H1 (cell line): ENCODE measurements around the gene BABAM2. TPM values are rescaled to one million over a fixed set of nuclear protein-coding genes. Genes with fewer than 3 reads are reported as not detected.

Experiments used
- CTCF ChIA-PET: fragments of 300-600 bp; sonication (Branson Sonifier 250); formaldehyde crosslinking; loops from one replicate; lab custom pipeline; 2021; ENCODE audit not compliant: partially characterized antibody; lab: Charles Lee
- POLR2A ChIA-PET: fragments of 300-600 bp; sonication (Branson Sonifier 250); formaldehyde crosslinking; loops from one replicate; lab custom pipeline; 2021; ENCODE audit warnings: inconsistent platforms; ENCODE audit not compliant: partially characterized antibody; lab: Charles Lee
- DNase-seq, 2 experiments: peaks; one replicate each; pipeline versions ENCODE4 v3.0.0 to v3.0.0-alpha.2; 2010 to 2022; ENCODE audit warnings: low spot score in 2 of 2, low read depth in 1 of 2, mixed read lengths in 1 of 2
- FAIRE-seq: peaks from 2 replicates; lab custom pipeline; 2011; peaks lifted over from hg19 to GRCh38; lab: Jason Lieb, UNC
- H2AFZ ChIP-seq: 2 replicates; pipeline ENCODE4 v1.8.1; 2012; ENCODE audit warnings: low read length, inconsistent platforms
- H2AK5ac ChIP-seq: 2 replicates; pipeline ENCODE4 v1.6.1; 2013; ENCODE audit warnings: low read depth, low read length
- H2BK120ac ChIP-seq: replicated peaks from 2 replicates; pipeline ENCODE3; 2013; ENCODE audit warnings: low read depth, low read length, inconsistent platforms
- H2BK12ac ChIP-seq: 2 replicates; pipeline ENCODE4 v1.6.1; 2013; ENCODE audit warnings: low read depth, low read length
- H2BK15ac ChIP-seq: 2 replicates; pipeline ENCODE4 v1.6.1; 2013; ENCODE audit warnings: low read length
- H2BK20ac ChIP-seq: 2 replicates; pipeline ENCODE4 v1.6.1; 2013; ENCODE audit warnings: low read length
- H2BK5ac ChIP-seq: 2 replicates; pipeline ENCODE4 v1.6.1; 2013; ENCODE audit warnings: low read depth, low read length
- H3K14ac ChIP-seq: 2 replicates; pipeline ENCODE4 v1.6.1; 2013; ENCODE audit warnings: inconsistent platforms; ENCODE audit not compliant: insufficient read length
- H3K18ac ChIP-seq: 2 replicates; pipeline ENCODE4 v1.6.1; 2013; ENCODE audit warnings: low read length; ENCODE audit errors: extremely low read depth
- H3K23ac ChIP-seq: 2 replicates; pipeline ENCODE4 v1.6.1; 2013; ENCODE audit warnings: inconsistent platforms; ENCODE audit not compliant: insufficient read length
- H3K23me2 ChIP-seq: 2 replicates; pipeline ENCODE4 v1.6.1; 2013; ENCODE audit warnings: low read depth, low read length
- H3K27ac ChIP-seq: 2 replicates; pipeline ENCODE4 v1.6.1; 2011; ENCODE audit warnings: low read depth, low read length, inconsistent platforms
- H3K27me3 ChIP-seq, 4 experiments: replicated peaks in 1 of 4; 1 replicate in 1 of 4; 2 replicates in 3 of 4; pipeline versions ENCODE4 v1.6.1 to v1.8.1; 2011 to 2013; ENCODE audit warnings: low read length in 3 of 4, mild to moderate bottlenecking in 3 of 4, inconsistent platforms in 2 of 4, mixed read lengths in 2 of 4, moderate library complexity in 1 of 4; ENCODE audit not compliant: control insufficient read depth in 3 of 4, insufficient read depth in 3 of 4; ENCODE audit errors: extremely low read depth in 1 of 4
- H3K36me3 ChIP-seq, 4 experiments: 2 replicates each; pipeline versions ENCODE4 v1.6.1 to v1.8.1; 2011 to 2013; ENCODE audit warnings: mild to moderate bottlenecking in 4 of 4, low read length in 3 of 4, moderate library complexity in 2 of 4, control low read depth in 1 of 4, inconsistent platforms in 1 of 4; ENCODE audit not compliant: insufficient read depth in 4 of 4, control insufficient read depth in 2 of 4
- H3K4ac ChIP-seq: replicated peaks from 2 replicates; pipeline ENCODE3; 2013; ENCODE audit warnings: low read length, low read depth, mixed read lengths, inconsistent platforms; ENCODE audit not compliant: insufficient read length
- H3K4me1 ChIP-seq, 4 experiments: replicated peaks in 1 of 4; 1 replicate in 1 of 4; 2 replicates in 3 of 4; pipeline versions ENCODE4 v1.6.1 to v1.8.1; 2011 to 2013; ENCODE audit warnings: low read length in 3 of 4, inconsistent platforms in 2 of 4, mixed read lengths in 1 of 4; ENCODE audit not compliant: insufficient read depth in 4 of 4, control insufficient read depth in 3 of 4
- H3K4me2 ChIP-seq, 2 experiments: 2 replicates each; pipeline versions ENCODE4 v1.6.1 to v1.8.1; 2011 to 2013; ENCODE audit warnings: low read depth in 2 of 2, low read length in 2 of 2, control low read depth in 1 of 2, inconsistent platforms in 1 of 2, mild to moderate bottlenecking in 1 of 2; ENCODE audit not compliant: insufficient read depth in 1 of 2
- H3K4me3 ChIP-seq, 4 experiments: fragments of 200-600, 300-600 bp in 1 of 4; sonication (generic), shearing (Covaris generic), sonication (Bioruptor Twin) in 1 of 4; 2 replicates each; pipeline versions ENCODE4 v1.5.1 to v1.8.1; 2011 to 2016; ENCODE audit warnings: low read length in 4 of 4, low read depth in 3 of 4, control low read depth in 2 of 4, inconsistent platforms in 2 of 4, mild to moderate bottlenecking in 2 of 4, mixed read lengths in 1 of 4, moderate library complexity in 1 of 4; ENCODE audit not compliant: insufficient read depth in 2 of 4; ENCODE audit errors: extremely low read depth in 1 of 4
- H3K56ac ChIP-seq: replicated peaks from 2 replicates; pipeline ENCODE3; 2013; ENCODE audit warnings: low read depth, mild to moderate bottlenecking, mixed read lengths, low read length, inconsistent platforms; ENCODE audit not compliant: insufficient read length
- H3K79me1 ChIP-seq: 2 replicates; pipeline ENCODE4 v1.6.1; 2013; ENCODE audit warnings: low read depth, low read length, control low read depth
- H3K79me2 ChIP-seq, 2 experiments: 2 replicates each; pipeline versions ENCODE4 v1.6.1 to v1.8.1; 2012 to 2013; ENCODE audit warnings: low read length in 2 of 2, mild to moderate bottlenecking in 2 of 2, inconsistent platforms in 1 of 2; ENCODE audit not compliant: insufficient read depth in 2 of 2, control insufficient read depth in 1 of 2
- H3K9ac ChIP-seq, 4 experiments: replicated peaks in 1 of 4; 1 replicate in 1 of 4; 2 replicates in 3 of 4; pipeline versions ENCODE4 v1.6.1 to v1.8.1; 2011 to 2013; ENCODE audit warnings: low read depth in 3 of 4, low read length in 3 of 4, control low read depth in 2 of 4, mild to moderate bottlenecking in 2 of 4, moderate library complexity in 2 of 4, inconsistent platforms in 1 of 4; ENCODE audit errors: extremely low read depth in 1 of 4
- H3K9me3 ChIP-seq, 2 experiments: 2 replicates each; pipeline versions ENCODE4 v1.6.1 to v1.8.1; 2012 to 2013; ENCODE audit warnings: mild to moderate bottlenecking in 2 of 2, moderate library complexity in 2 of 2, control low read depth in 1 of 2, inconsistent platforms in 1 of 2, low read depth in 1 of 2, low read length in 1 of 2, mixed read lengths in 1 of 2; ENCODE audit not compliant: insufficient read depth in 2 of 2
- H4K20me1 ChIP-seq, 2 experiments: replicated peaks in 1 of 2; 2 replicates each; pipeline versions ENCODE3 to v1.8.1; 2011 to 2013; ENCODE audit warnings: inconsistent platforms in 2 of 2, low read length in 2 of 2, mild to moderate bottlenecking in 1 of 2; ENCODE audit not compliant: insufficient read depth in 2 of 2, control insufficient read depth in 1 of 2
- H4K5ac ChIP-seq: 2 replicates; pipeline ENCODE4 v1.6.1; 2013; ENCODE audit warnings: low read length, low read depth, mixed read lengths, inconsistent platforms; ENCODE audit not compliant: insufficient read length
- H4K8ac ChIP-seq: 2 replicates; pipeline ENCODE4 v1.8.0; 2013; ENCODE audit warnings: mild to moderate bottlenecking, moderate library complexity, low read length, inconsistent platforms; ENCODE audit not compliant: insufficient read depth; ENCODE audit errors: extremely low read depth
- H4K91ac ChIP-seq: replicated peaks from 2 replicates; pipeline ENCODE3; 2013; ENCODE audit warnings: low read length, mixed read lengths, inconsistent platforms; ENCODE audit not compliant: insufficient read length
- BACH1 ChIP-seq: IDR thresholded peaks from 2 replicates; pipeline ENCODE4 v1.6.1; 2012; ENCODE audit warnings: low read length, improper control_type of control experiment
- BCL11A ChIP-seq, 2 experiments: IDR thresholded peaks; one replicate each; pipeline ENCODE4 v1.6.1; 2011; ENCODE audit warnings: low read depth in 2 of 2, low read length in 2 of 2, mild to moderate bottlenecking in 2 of 2
- BRCA1 ChIP-seq: IDR thresholded peaks from 2 replicates; pipeline ENCODE4 v1.6.1; 2012; ENCODE audit warnings: low read depth, low read length, improper control_type of control experiment
- GABPA ChIP-seq: IDR thresholded peaks from 2 replicates; pipeline ENCODE4 v1.6.1; 2011; ENCODE audit warnings: mild to moderate bottlenecking, low read length, moderate library complexity, borderline replicate concordance; ENCODE audit not compliant: insufficient read depth
- HDAC2 ChIP-seq, 2 experiments: fragments of 300-600 bp in 1 of 2; sonication (generic) in 1 of 2; IDR thresholded peaks; 2 replicates each; pipeline ENCODE4 v1.6.1; 2011 to 2012; ENCODE audit warnings: low read depth in 2 of 2, low read length in 2 of 2, mild to moderate bottlenecking in 2 of 2, moderate library complexity in 2 of 2, borderline replicate concordance in 1 of 2, inconsistent platforms in 1 of 2
- HDAC6 ChIP-seq: IDR thresholded peaks from one replicate; pipeline ENCODE4 v1.7.1; 2012; ENCODE audit warnings: low read depth, mild to moderate bottlenecking, inconsistent platforms, low read length, moderate library complexity
- RXRA ChIP-seq: IDR thresholded peaks from 2 replicates; pipeline ENCODE4 v1.6.1; 2011; ENCODE audit warnings: low read depth, mild to moderate bottlenecking, low read length, moderate library complexity; ENCODE audit not compliant: insufficient read depth
- SIN3A ChIP-seq, 2 experiments: IDR thresholded peaks in 1 of 2; conservative IDR thresholded peaks in 1 of 2; 2 replicates each; pipeline ENCODE4 v1.6.1; 2011 to 2012; ENCODE audit warnings: low read length in 2 of 2, improper control_type of control experiment in 1 of 2, low read depth in 1 of 2, mild to moderate bottlenecking in 1 of 2
- SP2 ChIP-seq: IDR thresholded peaks from 2 replicates; pipeline ENCODE4 v1.6.1; 2012; ENCODE audit warnings: mild to moderate bottlenecking, low read length, inconsistent platforms
- TEAD4 ChIP-seq: IDR thresholded peaks from 2 replicates; pipeline ENCODE4 v1.6.1; 2012; ENCODE audit warnings: low read depth, low read length, inconsistent platforms, mixed read lengths
- WGBS, 2 experiments: shearing (Covaris generic) in 1 of 2; methylation state at CpG; one replicate each; pipeline versions ENCODE4 v1.1.6 to v1.1.7; 2013 to 2015; ENCODE audit warnings: low lambda C conversion rate in 2 of 2, mixed read lengths in 2 of 2, inconsistent platforms in 1 of 2, low coverage in 1 of 2, missing lambda C conversion rate in 1 of 2; ENCODE audit not compliant: insufficient replicate concordance in 2 of 2, insufficient coverage in 1 of 2, insufficient read length in 1 of 2; ENCODE audit errors: extremely low coverage in 1 of 2, missing lambda C conversion rate in 1 of 2; 5-methylcytosine and 5-hydroxymethylcytosine counted together
- polyA plus RNA-seq, 7 experiments: library from polyadenylated mRNA; depleted of rRNA in 3 of 7; stranded (reverse) in 5 of 7; unstranded in 2 of 7; fragments of >200 nt in 5 of 7; fragments of 200-250 nt in 2 of 7; gene quantifications; 1 replicate in 5 of 7; 2 replicates in 1 of 7; 4 replicates in 1 of 7; pipeline versions ENCODE4 v1.2.1 to v1.2.3, GENCODE V29; 2011 to 2013; ENCODE audit warnings: missing spikeins in 2 of 7, mixed read lengths in 2 of 7
- total RNA-seq: library from RNA; stranded (reverse); fragmentation: NEBNext Ultra II Directional; extraction: Animal tissue kit (Norgen Biotek cat#: 25700); gene quantifications from 2 replicates; pipeline ENCODE4 v1.2.1, GENCODE V29; 2021
- TF ChIP-seq, protein P1 (sequence below): IDR thresholded peaks from 2 replicates; pipeline ENCODE4 v1.6.1; 2011; ENCODE audit warnings: low read depth, mild to moderate bottlenecking, low read length; ENCODE audit not compliant: insufficient read depth

Gene BABAM2
- total and polyA plus RNA-seq, 2 of the 8 experiments (the other 6 are each of a cell fraction or from before 2014, with no cell fraction given), result 15.8 to 20.9 TPM

DNA sequence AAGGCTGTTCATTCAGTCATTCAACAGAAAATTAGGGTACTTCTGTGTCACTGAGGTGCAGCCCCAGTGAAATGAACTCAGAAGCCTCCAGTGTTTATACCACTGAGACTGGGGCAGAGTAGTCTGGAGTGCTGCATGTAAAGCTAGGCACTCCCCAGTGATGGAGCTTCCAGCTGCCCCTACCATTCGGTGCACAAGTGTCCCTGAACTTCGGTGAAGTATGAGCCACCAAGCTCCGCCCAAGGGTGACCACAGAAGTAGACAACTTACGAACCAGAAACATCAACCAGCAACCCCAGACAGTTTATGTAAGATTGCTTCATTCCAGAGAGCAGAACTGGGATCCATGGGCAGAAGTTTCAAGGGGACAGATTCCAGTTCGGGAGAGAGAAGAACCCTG lies 431.5 kb downstream of the BABAM2 start:
- CTCF ChIA-PET, result interaction anchor here (1.1 kb wide), 1 partner anchor 71 kb away, joined by 3 read pairs; no protein-coding TSS in a partner anchor
- Histone ChIP-seq H4K8ac (peak overlapping the region; percentile 31; the same call in 1 of the 2 replicates), H3K9ac (peak overlapping the region in 1 of 4 experiments; percentile 12; a peak in 2 of 7 replicates), H3K79me1 (no peaks in the 10 kb centered on the region), H2BK15ac (0 out of 2 replicates have a peak overlapping the region, but pooled peaks have one; percentile 40), H3K79me2 (no peaks in the 10 kb centered on the region), H2BK120ac (peak overlapping the region; percentile 49), H2BK5ac (no peak overlapping the region), H3K27me3 (no peaks in the 10 kb centered on the region), H4K91ac (peak overlapping the region; percentile 55), H3K14ac (no peak overlapping the region), H4K5ac (peak overlapping the region; percentile 38), H3K27ac (peak overlapping the region; percentile 60), H2BK12ac (peak overlapping the region; percentile 54; the same call in 1 of the 2 replicates), H2AK5ac (peak overlapping the region; percentile 68; the same call in 1 of the 2 replicates), H3K18ac (peak overlapping the region; percentile 74; the same call in 1 of the 2 replicates), H3K23me2 (no peaks in the 10 kb centered on the region), H3K4me1 (peaks cover 14 to 46% (median 29%) of the 10 kb centered on the region in 4 experiments), H3K4ac (no peak overlapping the region), H3K4me2 (peak overlapping the region in 1 of 2 experiments; percentile 50; a peak in 2 of 4 replicates), H3K56ac (no peak overlapping the region), H3K36me3 (no peaks in the 10 kb centered on the region), H3K9me3 (no peaks in the 10 kb centered on the region), H2AFZ (no peak overlapping the region), H3K23ac (peak overlapping the region; percentile 19), H4K20me1 (no peaks in the 10 kb centered on the region), H3K4me3 (no peak overlapping the region), H2BK20ac (peak overlapping the region; percentile 82; the same call in 1 of the 2 replicates)
- no peak for TF ChIP-seq RXRA
- no peak for TF ChIP-seq HDAC6
- TF ChIP-seq BCL11A (IDR thresholded peaks at IDR 0.05; ENCODE audit: low read depth in 2 of 2, low read length in 2 of 2), result no peak
- no peak for TF ChIP-seq HDAC2 (IDR thresholded peaks at IDR 0.05; ENCODE audit: borderline replicate concordance in 1 of 2, low read depth in 2 of 2, low read length in 2 of 2)
- TF ChIP-seq TEAD4, result no peak
- no peak for TF ChIP-seq SP2
- no peak for TF ChIP-seq BACH1
- no peak for TF ChIP-seq BRCA1
- TF ChIP-seq, protein P1, sequence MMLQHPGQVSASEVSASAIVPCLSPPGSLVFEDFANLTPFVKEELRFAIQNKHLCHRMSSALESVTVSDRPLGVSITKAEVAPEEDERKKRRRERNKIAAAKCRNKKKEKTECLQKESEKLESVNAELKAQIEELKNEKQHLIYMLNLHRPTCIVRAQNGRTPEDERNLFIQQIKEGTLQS, result no peak
- no peak for TF ChIP-seq SIN3A (conservative IDR thresholded peaks at IDR 0.05 in 1 of 2, IDR thresholded peaks at IDR 0.05 in 1 of 2; ENCODE audit: low read depth in 1 of 2, low read length in 2 of 2)
- no peak for TF ChIP-seq GABPA
- DNase-seq (no peak), FAIRE-seq (no peak)
- POLR2A ChIA-PET, result interaction anchor here (1.2 kb wide), 1 partner anchor 69 kb away, joined by 3 read pairs; no protein-coding TSS in a partner anchor
- WGBS, 2 experiments, result 83% methylated on average over 4 of the region's 5 CpGs; no CpG with 5 or more reads in 1 of the 2 experiments
